Liver (tissue), 9 donors: ENCODE measurements around the gene HMX3. TPM values are rescaled to one million over a fixed set of nuclear protein-coding genes. Genes with fewer than 3 reads are reported as not detected.

Source experiments
- DNase-seq: peaks from one replicate; pipeline ENCODE4 v3.0.0-alpha.2; 2017; ENCODE audit warnings: low spot score
- H3K27ac ChIP-seq, 2 donors: one replicate each; pipeline ENCODE4 v1.7.0; 2013; ENCODE audit warnings: inconsistent platforms in 2 of 2, low read length in 2 of 2, control low read depth in 1 of 2, low read depth in 1 of 2, mild to moderate bottlenecking in 1 of 2
- H3K27me3 ChIP-seq, 4 donors: one replicate each; pipeline versions ENCODE4 v1.6.1 to v1.7.0; 2013; ENCODE audit warnings: low read length in 3 of 4, inconsistent platforms in 1 of 4, mild to moderate bottlenecking in 1 of 4, moderate library complexity in 1 of 4; ENCODE audit not compliant: control insufficient read depth in 4 of 4, insufficient read depth in 4 of 4
- H3K36me3 ChIP-seq, 4 donors: one replicate each; pipeline versions ENCODE4 v1.6.1 to v1.7.0; 2013; ENCODE audit warnings: low read length in 3 of 4, mild to moderate bottlenecking in 3 of 4, low read depth in 1 of 4, moderate library complexity in 1 of 4; ENCODE audit not compliant: control insufficient read depth in 4 of 4, insufficient read depth in 3 of 4
- H3K4me1 ChIP-seq, 4 donors: one replicate each; pipeline versions ENCODE4 v1.6.1 to v1.7.0; 2013; ENCODE audit warnings: low read length in 3 of 4, mild to moderate bottlenecking in 3 of 4, moderate library complexity in 1 of 4; ENCODE audit not compliant: control insufficient read depth in 4 of 4, insufficient read depth in 4 of 4
- H3K4me3 ChIP-seq, 3 donors: one replicate each; pipeline versions ENCODE4 v1.6.1 to v1.7.0; 2013; ENCODE audit warnings: low read length in 3 of 3, control low read depth in 1 of 3, low read depth in 1 of 3, mild to moderate bottlenecking in 1 of 3
- H3K9ac ChIP-seq, 2 donors: one replicate each; pipeline ENCODE4 v1.7.0; 2013; ENCODE audit warnings: low read length in 2 of 2, mild to moderate bottlenecking in 2 of 2, moderate library complexity in 2 of 2, control low read depth in 1 of 2, low read depth in 1 of 2
- H3K9me3 ChIP-seq, 4 donors: one replicate each; pipeline versions ENCODE4 v1.6.1 to v1.7.0; 2013; ENCODE audit warnings: low read length in 3 of 4; ENCODE audit not compliant: control insufficient read depth in 4 of 4
- EGR1 ChIP-seq, 2 donors: IDR thresholded peaks; 2 replicates each; pipeline ENCODE4 v1.6.1; 2016 to 2018; ENCODE audit warnings: antibody characterized with exemption in 2 of 2, low read depth in 2 of 2
- FOXA1 ChIP-seq: IDR thresholded peaks from 2 replicates; pipeline ENCODE4 v1.6.1; 2016; ENCODE audit warnings: antibody characterized with exemption
- FOXA2 ChIP-seq: IDR thresholded peaks from 2 replicates; pipeline ENCODE4 v1.6.1; 2016; ENCODE audit warnings: antibody characterized with exemption
- GABPA ChIP-seq, 2 donors: IDR thresholded peaks in 1 of 2; conservative IDR thresholded peaks in 1 of 2; 2 replicates each; pipeline ENCODE4 v1.6.1; 2016; ENCODE audit warnings: antibody characterized with exemption in 2 of 2, mild to moderate bottlenecking in 1 of 2, moderate library complexity in 1 of 2
- HNF4A ChIP-seq, 2 donors: conservative IDR thresholded peaks; 2 replicates each; pipeline ENCODE4 v1.6.1; 2016; ENCODE audit warnings: antibody characterized with exemption in 2 of 2, mild to moderate bottlenecking in 2 of 2
- HNF4G ChIP-seq: IDR thresholded peaks from 2 replicates; pipeline ENCODE4 v1.6.1; 2016; ENCODE audit warnings: antibody characterized with exemption
- JUND ChIP-seq, 2 donors: IDR thresholded peaks; 2 replicates each; pipeline ENCODE4 v1.6.1; 2016; ENCODE audit warnings: antibody characterized with exemption in 2 of 2
- NR2F2 ChIP-seq: IDR thresholded peaks from 2 replicates; pipeline ENCODE4 v1.6.1; 2016; ENCODE audit warnings: antibody characterized with exemption
- RAD21 ChIP-seq, 2 donors: IDR thresholded peaks; 2 replicates each; pipeline ENCODE4 v1.6.1; 2016; ENCODE audit warnings: antibody characterized with exemption in 2 of 2, mild to moderate bottlenecking in 2 of 2
- RXRA ChIP-seq, 2 donors: IDR thresholded peaks; 2 replicates each; pipeline ENCODE4 v1.6.1; 2017 to 2018; ENCODE audit warnings: antibody characterized with exemption in 2 of 2, mild to moderate bottlenecking in 1 of 2
- SP1 ChIP-seq: IDR thresholded peaks from 2 replicates; pipeline ENCODE4 v1.6.1; 2018; ENCODE audit warnings: antibody characterized with exemption, mild to moderate bottlenecking
- TAF1 ChIP-seq: conservative IDR thresholded peaks from 2 replicates; pipeline ENCODE4 v1.6.1; 2016; ENCODE audit warnings: antibody characterized with exemption, mild to moderate bottlenecking
- YY1 ChIP-seq: IDR thresholded peaks from 2 replicates; pipeline ENCODE4 v1.6.1; 2016; ENCODE audit warnings: antibody characterized with exemption, mild to moderate bottlenecking
- WGBS: extraction: QIAGEN DNeasy Blood & Tissue Kit; methylation state at CpG from one replicate; pipeline ENCODE4 v1.1.7; 2013; 5-methylcytosine and 5-hydroxymethylcytosine counted together
- polyA plus RNA-seq, 2 donors: library from polyadenylated mRNA; stranded (reverse) in 1 of 2; unstranded in 1 of 2; fragments of 200-250 nt in 1 of 2; fragments of >200 nt in 1 of 2; fragmentation: Nextera tagmentation in 1 of 2; extraction: Ambion mirVana in 1 of 2; gene quantifications; one replicate each; pipeline versions ENCODE4 v1.2.1 to v1.2.3, GENCODE V29; 2013 to 2015
- total RNA-seq, 2 donors: library from RNA; depleted of rRNA; stranded (reverse); fragments of >200 nt; gene quantifications; one replicate each; pipeline ENCODE4 v1.2.3, GENCODE V29; 2014
- TF ChIP-seq, protein P1 (sequence below): fragments of 150-350 bp; IDR thresholded peaks from 2 replicates; pipeline ENCODE4 v1.5.1; 2017; ENCODE audit warnings: improper control_type of control experiment, low read depth, low read length; ENCODE audit not compliant: missing input control
- TF ChIP-seq, protein P2 (sequence below): IDR thresholded peaks from 2 replicates; pipeline ENCODE4 v1.6.1; 2016; ENCODE audit warnings: antibody characterized with exemption
- TF ChIP-seq, protein P3 (sequence below): IDR thresholded peaks from 2 replicates; pipeline ENCODE4 v1.6.1; 2016; ENCODE audit warnings: antibody characterized with exemption, mild to moderate bottlenecking
- TF ChIP-seq, protein P4 (sequence below): IDR thresholded peaks from 2 replicates; pipeline ENCODE4 v1.6.1; 2016; ENCODE audit warnings: antibody characterized with exemption
- donor health status: healthy.
- donor health status: healthy.
- donor health status: healthy.
- donor health status: healthy.
- donor health status: healthy.

Gene HMX3
- total RNA-seq (not detected), polyA plus RNA-seq (not detected)

DNA sequence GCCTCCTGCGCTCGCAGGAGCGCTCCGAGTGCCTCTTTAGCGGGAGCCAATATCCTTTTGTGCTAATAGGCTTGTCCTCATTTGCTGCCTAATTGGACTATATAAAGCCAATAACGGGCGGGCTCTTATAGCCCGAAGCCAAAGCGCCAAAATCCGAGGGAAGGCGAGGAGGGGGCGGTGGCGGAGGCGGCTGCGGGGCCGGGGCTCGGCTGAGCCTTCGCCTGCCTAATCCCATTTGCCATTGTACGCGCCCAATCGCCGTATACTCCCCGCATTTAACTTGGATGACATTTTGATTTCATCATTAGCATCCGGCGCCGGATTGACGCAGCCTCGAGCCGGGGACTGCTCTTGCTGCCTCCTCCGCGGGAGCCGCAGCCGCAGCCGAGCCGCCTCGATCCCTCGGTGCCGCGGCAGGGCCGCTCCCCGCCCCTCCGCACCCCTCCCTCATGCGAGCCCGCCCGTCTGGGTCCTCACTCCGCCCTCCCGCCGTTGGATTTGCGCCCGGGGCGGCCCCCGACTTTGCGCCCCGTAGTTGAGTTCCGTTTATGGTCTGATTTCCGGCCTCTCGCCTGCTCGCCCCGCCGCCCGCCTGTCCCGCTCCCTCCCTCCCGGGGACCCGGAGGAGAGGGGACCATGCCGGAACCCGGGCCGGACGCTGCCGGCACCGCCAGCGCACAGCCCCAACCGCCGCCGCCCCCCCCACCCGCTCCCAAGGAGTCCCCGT lies at the start of gene HMX3:
Gene HMX3, plus strand, starts transcription at position 556 of the 727 bp plus-strand sequence. Its CDS starts 81 bp downstream, at position 637.
- Histone ChIP-seq H3K4me1 (peaks cover 21 to 44% (median 36%) of the 10 kb centered on the region in 4 donors), H3K9ac (no peak within 1 kb of the TSS), H3K36me3 (no peaks in the 10 kb centered on the region), H3K27ac (no peak within 1 kb of the TSS), H3K27me3 (peaks cover 16 to 27% (median 24%) of the 10 kb centered on the region in 4 donors), H3K4me3 (peak within 1 kb of the TSS in 1 of 3 donors; percentile 37), H3K9me3 (no peaks in the 10 kb centered on the region)
- TF ChIP-seq GABPA (IDR thresholded peaks at IDR 0.05 in 1 of 2, conservative IDR thresholded peaks at IDR 0.05 in 1 of 2) (no peak), FOXA2 (no peak), RAD21 (IDR thresholded peaks at IDR 0.05) (no peak), EGR1 (IDR thresholded peaks at IDR 0.05; ENCODE audit: low read depth in 2 of 2) (no peak), HNF4G (no peak), NR2F2 (no peak), TAF1 (no peak), HNF4A (conservative IDR thresholded peaks at IDR 0.05) (no peak), RXRA (IDR thresholded peaks at IDR 0.05) (no peak), JUND (IDR thresholded peaks at IDR 0.05) (no peak), YY1 (no peak), FOXA1 (no peak)
- TF ChIP-seq, protein P1, sequence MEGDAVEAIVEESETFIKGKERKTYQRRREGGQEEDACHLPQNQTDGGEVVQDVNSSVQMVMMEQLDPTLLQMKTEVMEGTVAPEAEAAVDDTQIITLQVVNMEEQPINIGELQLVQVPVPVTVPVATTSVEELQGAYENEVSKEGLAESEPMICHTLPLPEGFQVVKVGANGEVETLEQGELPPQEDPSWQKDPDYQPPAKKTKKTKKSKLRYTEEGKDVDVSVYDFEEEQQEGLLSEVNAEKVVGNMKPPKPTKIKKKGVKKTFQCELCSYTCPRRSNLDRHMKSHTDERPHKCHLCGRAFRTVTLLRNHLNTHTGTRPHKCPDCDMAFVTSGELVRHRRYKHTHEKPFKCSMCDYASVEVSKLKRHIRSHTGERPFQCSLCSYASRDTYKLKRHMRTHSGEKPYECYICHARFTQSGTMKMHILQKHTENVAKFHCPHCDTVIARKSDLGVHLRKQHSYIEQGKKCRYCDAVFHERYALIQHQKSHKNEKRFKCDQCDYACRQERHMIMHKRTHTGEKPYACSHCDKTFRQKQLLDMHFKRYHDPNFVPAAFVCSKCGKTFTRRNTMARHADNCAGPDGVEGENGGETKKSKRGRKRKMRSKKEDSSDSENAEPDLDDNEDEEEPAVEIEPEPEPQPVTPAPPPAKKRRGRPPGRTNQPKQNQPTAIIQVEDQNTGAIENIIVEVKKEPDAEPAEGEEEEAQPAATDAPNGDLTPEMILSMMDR, result no peak
- TF ChIP-seq, protein P2, sequence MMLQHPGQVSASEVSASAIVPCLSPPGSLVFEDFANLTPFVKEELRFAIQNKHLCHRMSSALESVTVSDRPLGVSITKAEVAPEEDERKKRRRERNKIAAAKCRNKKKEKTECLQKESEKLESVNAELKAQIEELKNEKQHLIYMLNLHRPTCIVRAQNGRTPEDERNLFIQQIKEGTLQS, result no peak
- TF ChIP-seq, protein P3, sequence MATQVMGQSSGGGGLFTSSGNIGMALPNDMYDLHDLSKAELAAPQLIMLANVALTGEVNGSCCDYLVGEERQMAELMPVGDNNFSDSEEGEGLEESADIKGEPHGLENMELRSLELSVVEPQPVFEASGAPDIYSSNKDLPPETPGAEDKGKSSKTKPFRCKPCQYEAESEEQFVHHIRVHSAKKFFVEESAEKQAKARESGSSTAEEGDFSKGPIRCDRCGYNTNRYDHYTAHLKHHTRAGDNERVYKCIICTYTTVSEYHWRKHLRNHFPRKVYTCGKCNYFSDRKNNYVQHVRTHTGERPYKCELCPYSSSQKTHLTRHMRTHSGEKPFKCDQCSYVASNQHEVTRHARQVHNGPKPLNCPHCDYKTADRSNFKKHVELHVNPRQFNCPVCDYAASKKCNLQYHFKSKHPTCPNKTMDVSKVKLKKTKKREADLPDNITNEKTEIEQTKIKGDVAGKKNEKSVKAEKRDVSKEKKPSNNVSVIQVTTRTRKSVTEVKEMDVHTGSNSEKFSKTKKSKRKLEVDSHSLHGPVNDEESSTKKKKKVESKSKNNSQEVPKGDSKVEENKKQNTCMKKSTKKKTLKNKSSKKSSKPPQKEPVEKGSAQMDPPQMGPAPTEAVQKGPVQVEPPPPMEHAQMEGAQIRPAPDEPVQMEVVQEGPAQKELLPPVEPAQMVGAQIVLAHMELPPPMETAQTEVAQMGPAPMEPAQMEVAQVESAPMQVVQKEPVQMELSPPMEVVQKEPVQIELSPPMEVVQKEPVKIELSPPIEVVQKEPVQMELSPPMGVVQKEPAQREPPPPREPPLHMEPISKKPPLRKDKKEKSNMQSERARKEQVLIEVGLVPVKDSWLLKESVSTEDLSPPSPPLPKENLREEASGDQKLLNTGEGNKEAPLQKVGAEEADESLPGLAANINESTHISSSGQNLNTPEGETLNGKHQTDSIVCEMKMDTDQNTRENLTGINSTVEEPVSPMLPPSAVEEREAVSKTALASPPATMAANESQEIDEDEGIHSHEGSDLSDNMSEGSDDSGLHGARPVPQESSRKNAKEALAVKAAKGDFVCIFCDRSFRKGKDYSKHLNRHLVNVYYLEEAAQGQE, result no peak
- TF ChIP-seq, protein P4, sequence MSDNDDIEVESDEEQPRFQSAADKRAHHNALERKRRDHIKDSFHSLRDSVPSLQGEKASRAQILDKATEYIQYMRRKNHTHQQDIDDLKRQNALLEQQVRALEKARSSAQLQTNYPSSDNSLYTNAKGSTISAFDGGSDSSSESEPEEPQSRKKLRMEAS, result no peak
- DNase-seq, result no peak
- WGBS, result 3% methylated on average over 76 of the region's 76 CpGs

DNA sequence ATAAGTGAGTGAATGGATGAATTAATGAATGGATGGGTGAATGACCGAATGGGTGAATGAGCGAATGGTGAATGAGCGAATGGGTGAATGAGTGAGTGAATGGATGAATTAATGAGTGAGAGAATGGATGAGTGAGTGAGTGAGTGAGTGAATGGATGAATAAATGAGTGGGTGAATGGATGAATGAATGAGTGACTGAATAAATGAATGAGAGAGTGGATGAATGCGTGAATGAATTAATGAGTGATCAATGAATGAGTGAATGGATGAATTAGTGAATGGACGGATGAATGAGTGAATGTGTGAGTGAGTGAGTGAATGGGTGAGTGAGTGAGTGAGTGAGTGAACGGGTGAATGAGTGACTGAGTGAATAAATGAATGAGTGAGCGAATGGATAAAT lies 49.5 kb upstream of the HMX3 start:
- no peaks in the 10 kb centered on the region for H3K4me1 ChIP-seq
- 77% methylated on average over 7 of the region's 7 CpGs for WGBS
- H3K9me3 ChIP-seq, result no peaks in the 10 kb centered on the region
- no peaks in the 10 kb centered on the region for H3K36me3 ChIP-seq
- H3K4me3 ChIP-seq, result no peak overlapping the region
- H3K27ac ChIP-seq, result no peak overlapping the region
- H3K9ac ChIP-seq, result no peak overlapping the region
- DNase-seq, result no peak
- no peaks in the 10 kb centered on the region for H3K27me3 ChIP-seq
- TF ChIP-seq HNF4G, result no peak
- TF ChIP-seq RXRA (IDR thresholded peaks at IDR 0.05), result no peak
- TF ChIP-seq RAD21 (IDR thresholded peaks at IDR 0.05), result no peak
- TF ChIP-seq JUND (IDR thresholded peaks at IDR 0.05), result no peak
- TF ChIP-seq YY1, result no peak
- TF ChIP-seq, protein P4, result no peak
- TF ChIP-seq, protein P1, result no peak
- TF ChIP-seq SP1, result no peak
- TF ChIP-seq EGR1 (IDR thresholded peaks at IDR 0.05; ENCODE audit: low read depth in 2 of 2), result no peak
- no peak for TF ChIP-seq NR2F2
- TF ChIP-seq GABPA (IDR thresholded peaks at IDR 0.05 in 1 of 2, conservative IDR thresholded peaks at IDR 0.05 in 1 of 2), result no peak
- TF ChIP-seq FOXA2, result no peak
- TF ChIP-seq, protein P2, result no peak
- TF ChIP-seq FOXA1, result no peak
- TF ChIP-seq TAF1, result no peak
- TF ChIP-seq, protein P3, result no peak
